ENCODE measurements around the gene SLC2A9.

DNA sequence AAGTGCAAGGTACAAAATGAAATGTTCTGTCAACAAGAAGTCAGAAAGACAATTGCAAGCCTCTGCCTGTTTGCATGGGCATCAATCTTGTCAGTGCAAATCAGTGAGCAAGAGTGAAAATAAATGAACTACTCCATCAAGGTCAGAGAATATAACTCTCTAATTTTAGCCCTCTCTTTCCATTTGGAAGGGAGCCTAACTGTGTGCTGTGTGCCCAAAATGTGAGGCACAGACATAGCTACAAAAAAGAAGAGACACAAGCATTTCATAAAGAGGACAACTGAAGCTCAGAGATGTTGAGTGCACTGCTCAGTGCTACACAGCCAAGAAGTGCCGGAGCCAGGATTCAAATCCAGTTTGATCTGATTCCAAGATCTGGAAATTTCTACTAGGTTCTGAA, 114.3 kb downstream of the SLC2A9 start:
- TF ChIP-seq, protein P1, sequence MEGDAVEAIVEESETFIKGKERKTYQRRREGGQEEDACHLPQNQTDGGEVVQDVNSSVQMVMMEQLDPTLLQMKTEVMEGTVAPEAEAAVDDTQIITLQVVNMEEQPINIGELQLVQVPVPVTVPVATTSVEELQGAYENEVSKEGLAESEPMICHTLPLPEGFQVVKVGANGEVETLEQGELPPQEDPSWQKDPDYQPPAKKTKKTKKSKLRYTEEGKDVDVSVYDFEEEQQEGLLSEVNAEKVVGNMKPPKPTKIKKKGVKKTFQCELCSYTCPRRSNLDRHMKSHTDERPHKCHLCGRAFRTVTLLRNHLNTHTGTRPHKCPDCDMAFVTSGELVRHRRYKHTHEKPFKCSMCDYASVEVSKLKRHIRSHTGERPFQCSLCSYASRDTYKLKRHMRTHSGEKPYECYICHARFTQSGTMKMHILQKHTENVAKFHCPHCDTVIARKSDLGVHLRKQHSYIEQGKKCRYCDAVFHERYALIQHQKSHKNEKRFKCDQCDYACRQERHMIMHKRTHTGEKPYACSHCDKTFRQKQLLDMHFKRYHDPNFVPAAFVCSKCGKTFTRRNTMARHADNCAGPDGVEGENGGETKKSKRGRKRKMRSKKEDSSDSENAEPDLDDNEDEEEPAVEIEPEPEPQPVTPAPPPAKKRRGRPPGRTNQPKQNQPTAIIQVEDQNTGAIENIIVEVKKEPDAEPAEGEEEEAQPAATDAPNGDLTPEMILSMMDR (IDR thresholded peaks at IDR 0.05; ENCODE audit: insufficient read depth, low read depth, low read length): no peak
- TF ChIP-seq EZH2 (IDR thresholded peaks at IDR 0.05; ENCODE audit: insufficient read depth, low read length): no peak

Measured in astrocyte (in vitro differentiated cells and primary cell).